IMR-90 (cell line): ENCODE measurements around the gene AOC2. TPM values are rescaled to one million over a fixed set of nuclear protein-coding genes. Genes with fewer than 3 reads are reported as not detected.

ENCODE experiments used
- ATAC-seq: fragments of 200-7000 bp; cut with Tn5 transposase; 2 replicates; pipeline ENCODE4 v1.9.1; 2020; ENCODE audit warnings: low read depth, mild to moderate bottlenecking, moderate library complexity
- BruUV-seq: library from RNA; stranded (reverse); fragments of 400-500 nt; replicated peaks from 2 replicates; lab custom pipeline; 2021; lab: Mats Ljungman, UMichigan
- CTCF ChIA-PET: fragments of 300-600 bp; formaldehyde crosslinking; extraction: SDS; loops from one replicate; lab custom pipeline; 2021; ENCODE audit warnings: antibody characterized with exemption; lab: Yijun Ruan, JAX
- POLR2A ChIA-PET: fragments of 300-600 bp; sonication (Branson Sonifier 250); formaldehyde crosslinking; loops from one replicate; lab custom pipeline; 2022; ENCODE audit warnings: antibody characterized with exemption; ENCODE audit not compliant: unreplicated experiment; lab: Charles Lee
- DNase-seq: peaks from one replicate; pipeline ENCODE4 v3.0.0; 2013
- H2AFZ ChIP-seq: replicated peaks from 2 replicates; pipeline ENCODE3; 2013; ENCODE audit warnings: low read length, mild to moderate bottlenecking; ENCODE audit not compliant: poor library complexity
- H2AK5ac ChIP-seq: 2 replicates; pipeline ENCODE4 v1.6.1; 2013; ENCODE audit warnings: low read depth, low read length, inconsistent platforms
- H2AK9ac ChIP-seq: replicated peaks from 2 replicates; pipeline ENCODE3; 2013; ENCODE audit warnings: mild to moderate bottlenecking, low read depth, low read length, moderate library complexity; ENCODE audit not compliant: poor library complexity
- H2BK120ac ChIP-seq: 2 replicates; pipeline ENCODE4 v1.6.1; 2013; ENCODE audit warnings: low read depth, low read length, inconsistent platforms
- H2BK15ac ChIP-seq: 3 replicates; pipeline ENCODE4 v1.6.1; 2013; ENCODE audit warnings: low read depth, low read length, inconsistent platforms
- H2BK20ac ChIP-seq: 2 replicates; pipeline ENCODE4 v1.6.1; 2013; ENCODE audit warnings: low read depth, mild to moderate bottlenecking, inconsistent platforms, low read length, moderate library complexity
- H2BK5ac ChIP-seq: 2 replicates; pipeline ENCODE4 v1.6.1; 2013; ENCODE audit warnings: mild to moderate bottlenecking, low read depth, low read length, inconsistent platforms; ENCODE audit not compliant: poor library complexity, severe bottlenecking
- H3K14ac ChIP-seq: replicated peaks from 2 replicates; pipeline ENCODE4 v1.6.1; 2013; ENCODE audit warnings: low read depth, low read length, inconsistent platforms
- H3K18ac ChIP-seq: 2 replicates; pipeline ENCODE4 v1.6.1; 2013; ENCODE audit warnings: low read depth, low read length, control low read depth
- H3K23ac ChIP-seq: 2 replicates; pipeline ENCODE4 v1.6.1; 2013; ENCODE audit warnings: low read depth, low read length, inconsistent platforms
- H3K27ac ChIP-seq: 2 replicates; pipeline ENCODE4 v1.5.1; 2013; ENCODE audit warnings: mild to moderate bottlenecking, control low read depth, low read length; ENCODE audit not compliant: insufficient read depth
- H3K27me3 ChIP-seq: 2 replicates; pipeline ENCODE4 v1.6.1; 2013; ENCODE audit warnings: low read length; ENCODE audit not compliant: control insufficient read depth, insufficient read depth
- H3K36me3 ChIP-seq: 2 replicates; pipeline ENCODE4 v1.6.1; 2013; ENCODE audit warnings: low read length, mixed read lengths; ENCODE audit not compliant: control insufficient read depth, insufficient read depth
- H3K4ac ChIP-seq: 2 replicates; pipeline ENCODE4 v1.6.1; 2013; ENCODE audit warnings: low read depth, low read length, inconsistent platforms
- H3K4me1 ChIP-seq: 2 replicates; pipeline ENCODE4 v1.6.1; 2013; ENCODE audit warnings: low read length, mixed read lengths; ENCODE audit not compliant: control insufficient read depth, insufficient read depth
- H3K4me2 ChIP-seq: 2 replicates; pipeline ENCODE4 v1.6.1; 2013; ENCODE audit warnings: low read depth, mild to moderate bottlenecking, control low read depth, low read length, moderate library complexity
- H3K4me3 ChIP-seq: 2 replicates; pipeline ENCODE4 v1.5.1; 2013; ENCODE audit warnings: low read depth, mild to moderate bottlenecking, control low read depth, low read length, moderate library complexity; ENCODE audit not compliant: insufficient read depth
- H3K56ac ChIP-seq: 2 replicates; pipeline ENCODE4 v1.6.1; 2013; ENCODE audit warnings: low read length, inconsistent platforms; ENCODE audit not compliant: insufficient read depth; ENCODE audit errors: extremely low read depth
- H3K79me1 ChIP-seq, 2 experiments: 2 replicates each; pipeline ENCODE4 v1.6.1; 2013; ENCODE audit warnings: low read length in 2 of 2, inconsistent platforms in 1 of 2, low read depth in 1 of 2
- H3K9ac ChIP-seq: 2 replicates; pipeline ENCODE4 v1.6.1; 2013; ENCODE audit warnings: low read depth, low read length, control low read depth
- H3K9me1 ChIP-seq: 2 replicates; pipeline ENCODE4 v1.6.1; 2013; ENCODE audit warnings: low read length, inconsistent platforms; ENCODE audit not compliant: insufficient read depth
- H3K9me3 ChIP-seq: 2 replicates; pipeline ENCODE4 v1.6.1; 2013; ENCODE audit warnings: low read length; ENCODE audit not compliant: control insufficient read depth, insufficient read depth
- H4K20me1 ChIP-seq: 2 replicates; pipeline ENCODE4 v1.6.1; 2013; ENCODE audit warnings: low read length, inconsistent platforms; ENCODE audit not compliant: insufficient read depth
- H4K5ac ChIP-seq: 2 replicates; pipeline ENCODE4 v1.6.1; 2013; ENCODE audit warnings: mild to moderate bottlenecking, low read depth, low read length, control low read depth
- H4K8ac ChIP-seq, 2 experiments: 2 replicates each; pipeline ENCODE4 v1.6.1; 2013; ENCODE audit warnings: low read depth in 2 of 2, low read length in 2 of 2, control low read depth in 1 of 2, inconsistent platforms in 1 of 2
- H4K91ac ChIP-seq: 2 replicates; pipeline ENCODE4 v1.6.1; 2013; ENCODE audit warnings: low read depth, low read length, inconsistent platforms; ENCODE audit not compliant: insufficient read depth
- BHLHE40 ChIP-seq: fragments of 150-350 bp; IDR thresholded peaks from 2 replicates; pipeline ENCODE4 v1.6.1; 2016; ENCODE audit warnings: mild to moderate bottlenecking, low read depth, low read length
- CEBPB ChIP-seq: IDR thresholded peaks from 2 replicates; pipeline ENCODE4 v1.6.1; 2012; ENCODE audit warnings: low read depth, low read length, improper control_type of control experiment
- CTCF ChIP-seq: conservative IDR thresholded peaks from 2 replicates; pipeline ENCODE4 v1.5.1; 2012; ENCODE audit warnings: mild to moderate bottlenecking, low read depth, low read length, improper control_type of control experiment
- MAZ ChIP-seq: IDR thresholded peaks from 2 replicates; pipeline ENCODE4 v1.6.1; 2012; ENCODE audit warnings: low read depth, mild to moderate bottlenecking, low read length, improper control_type of control experiment, moderate library complexity, borderline replicate concordance
- MXI1 ChIP-seq: IDR thresholded peaks from 2 replicates; pipeline ENCODE4 v1.6.1; 2012; ENCODE audit warnings: low read depth, mild to moderate bottlenecking, low read length, moderate library complexity, borderline replicate concordance
- POLR2A ChIP-seq: IDR thresholded peaks from 2 replicates; pipeline ENCODE4 v1.6.1; 2012; ENCODE audit warnings: mild to moderate bottlenecking, low read depth, low read length
- RAD21 ChIP-seq: IDR thresholded peaks from 2 replicates; pipeline ENCODE4 v1.6.1; 2012; ENCODE audit warnings: low read length, improper control_type of control experiment
- whole genome bisulfite sequencing, 2 experiments: methylation state at CpG; one replicate each; pipeline versions ENCODE4 v1.1.5 to v1.1.7; 2013; ENCODE audit warnings: missing lambda C conversion rate in 2 of 2; ENCODE audit not compliant: insufficient read length in 1 of 2; ENCODE audit errors: extremely low coverage in 2 of 2; 5-methylcytosine and 5-hydroxymethylcytosine counted together
- dilution Hi-C: fragments of 300-500 bp; cut with HindIII; formaldehyde crosslinking; loops from one replicate; pipeline ENCODE4 v1.14.3; 2018; ENCODE audit warnings: low sequenced_read_pairs; ENCODE audit not compliant: unreplicated experiment
- in situ Hi-C: fragments of 300-500 bp; cut with MboI; formaldehyde crosslinking; loops from 3 replicates; pipeline ENCODE4 v1.14.3; 2019; ENCODE audit warnings: low sequenced_read_pairs, inconsistent platforms, mixed read lengths
- intact Hi-C: fragments of 100-400 bp; cut with micrococcal nuclease; formaldehyde crosslinking; loops from 2 replicates; pipeline ENCODE4 v1.10.0; 2022
- polyA plus RNA-seq, 3 experiments: library from polyadenylated mRNA; depleted of rRNA; stranded (reverse); fragments of >200 nt; gene quantifications; 2 replicates each; pipeline ENCODE4 v1.2.3, GENCODE V29; 2012; ENCODE audit warnings: low replicate concordance in 1 of 3
- total RNA-seq: library from RNA; depleted of rRNA; stranded (reverse); fragments of >200 nt; gene quantifications from 2 replicates; pipeline ENCODE4 v1.2.3, GENCODE V29; 2012
- TF ChIP-seq, protein P1 (sequence below): fragments of 150-350 bp; IDR thresholded peaks from 2 replicates; pipeline ENCODE4 v1.6.1; 2017; ENCODE audit warnings: mild to moderate bottlenecking, antibody characterized with exemption, low read length, low read depth

The AOC2 gene
- total and polyA plus RNA-seq, 2 of the 4 experiments (the other 2 are of a cell fraction): 0.36 to 0.41 TPM

GRCh38 chr17:42832934-42833766 is 11.2 kb upstream of the AOC2 start, which contains the start of gene PSME3:
Gene PSME3 (plus strand): TSS chr17:42833397. CDS start chr17:42833632, 235 bp downstream.
- CTCF ChIA-PET: interaction anchor here (0.6 to 1.3 kb wide), 2 partner anchors 9 to 53 kb away, joined by 3 read pairs; partner anchors contain the start of genes BECN1 and WNK4

More at GRCh38 chr17:42832934-42833766, 11.2 kb upstream of the AOC2 start, which contains the start of gene PSME3:
- Histone ChIP-seq H3K36me3 (peaks cover 18% of the 10 kb centered on the region), H3K4me3 (peak within 1 kb of the TSS; percentile 83), H3K9ac (peak within 1 kb of the TSS; percentile 94), H4K91ac (peak within 1 kb of the TSS; percentile 96), H4K8ac (peak within 1 kb of the TSS; percentile 100), H2AK9ac (peak within 1 kb of the TSS; percentile 84), H3K56ac (peak within 1 kb of the TSS; percentile 95), H3K4ac (peak within 1 kb of the TSS; percentile 94), H3K79me1 (peaks cover 38 to 54% of the 10 kb centered on the region in 2 experiments), H3K9me3 (no peaks in the 10 kb centered on the region), H2BK5ac (peak within 1 kb of the TSS; percentile 69), H3K9me1 (no peaks in the 10 kb centered on the region), H2BK120ac (peak within 1 kb of the TSS; percentile 85), H2BK20ac (no peak within 1 kb of the TSS; the same call in 1 of the 2 replicates), H3K27me3 (no peaks in the 10 kb centered on the region), H3K18ac (peak within 1 kb of the TSS; percentile 62), H2AK5ac (peak within 1 kb of the TSS; percentile 59), H3K4me1 (0 out of 2 replicates have a peak, but pooled peaks cover 3% of the 10 kb centered on the region), H3K14ac (peak within 1 kb of the TSS; percentile 95), H4K20me1 (peaks cover 4% of the 10 kb centered on the region; the same call in 1 of the 2 replicates), H2BK15ac (peak within 1 kb of the TSS; percentile 77; the same call in 1 of the 3 replicates), H4K5ac (peak within 1 kb of the TSS; percentile 96), H2AFZ (peak within 1 kb of the TSS; percentile 96), H3K27ac (peak within 1 kb of the TSS; percentile 81), H3K23ac (peak within 1 kb of the TSS; percentile 92), H3K4me2 (peak within 1 kb of the TSS; percentile 100)
- ATAC-seq: peak; percentile 97
- TF ChIP-seq, protein P1, sequence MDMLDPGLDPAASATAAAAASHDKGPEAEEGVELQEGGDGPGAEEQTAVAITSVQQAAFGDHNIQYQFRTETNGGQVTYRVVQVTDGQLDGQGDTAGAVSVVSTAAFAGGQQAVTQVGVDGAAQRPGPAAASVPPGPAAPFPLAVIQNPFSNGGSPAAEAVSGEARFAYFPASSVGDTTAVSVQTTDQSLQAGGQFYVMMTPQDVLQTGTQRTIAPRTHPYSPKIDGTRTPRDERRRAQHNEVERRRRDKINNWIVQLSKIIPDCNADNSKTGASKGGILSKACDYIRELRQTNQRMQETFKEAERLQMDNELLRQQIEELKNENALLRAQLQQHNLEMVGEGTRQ: peak; percentile 67
- TF ChIP-seq BHLHE40: peak; percentile 100
- TF ChIP-seq MXI1: peak; percentile 100
- TF ChIP-seq RAD21: no peak
- no peak for TF ChIP-seq CEBPB
- TF ChIP-seq CTCF: 0 out of 2 replicates have a peak, but pooled peaks have one; percentile 6
- TF ChIP-seq POLR2A: peak; percentile 96
- peak; percentile 68; the same call in 1 of the 2 replicates for TF ChIP-seq MAZ
- no TSS peak for BruUV-seq
- POLR2A ChIA-PET: interaction anchor here (1.0 kb wide), 1 partner anchor 9 kb away, joined by 4 read pairs; the partner anchor contains the start of gene BECN1
- WGBS, 2 experiments: 1% methylated on average over 23 of the region's 71 CpGs; no CpG with 5 or more reads in 1 of the 2 experiments
- DNase-seq: peak; percentile 85
- dilution Hi-C loops (no loop called here), in situ Hi-C loops (no loop called here), intact Hi-C loops (no loop called here)
